GM18907 (cell line): ENCODE data around the gene TMEM45A.
"Not testable (repeated sequence)": the region's sequence is repeated elsewhere in the genome, so short reads cannot be mapped to it uniquely, and the experiment has no call there.

Experiments
- ATAC-seq: cut with Tn5 transposase; IDR thresholded peaks from one replicate; pipeline ENCODE4 v1.9.1; 2021; ENCODE audit warnings: mild to moderate bottlenecking, moderate library complexity; ENCODE audit not compliant: unreplicated experiment

TMEM45A gene

GRCh38 chr3:100531093-100531492 is 38.7 kb downstream of the TMEM45A start:
- ATAC-seq, result no peak

GRCh38 chr3:100532411-100532810 is 40.0 kb downstream of the TMEM45A start:
- no peak for ATAC-seq

- ATAC-seq, result no peak
These were observed 40.8 kb downstream of the TMEM45A start for GRCh38 chr3:100533176-100533575.

- no peak for ATAC-seq
These were observed 43.2 kb downstream of the TMEM45A start for GRCh38 chr3:100535610-100535943.

GRCh38 chr3:100536093-100536492 is 43.7 kb downstream of the TMEM45A start:
- no peak for ATAC-seq

GRCh38 chr3:100537646-100538338 is 45.4 kb downstream of the TMEM45A start:
- no peak for ATAC-seq

- ATAC-seq, result no peak
These were observed 45.9 kb downstream of the TMEM45A start for GRCh38 chr3:100538339-100538706.

GRCh38 chr3:100540791-100541334 is 48.4 kb downstream of the TMEM45A start:
- no peak for ATAC-seq

GRCh38 chr3:100541428-100541827 is 49.0 kb downstream of the TMEM45A start:
- not testable (repeated sequence) for ATAC-seq

GRCh38 chr3:100545371-100545770 is 53.0 kb downstream of the TMEM45A start:
- ATAC-seq, result no peak

- ATAC-seq, result no peak
These were observed 53.8 kb downstream of the TMEM45A start for GRCh38 chr3:100546020-100546744.

GRCh38 chr3:100548053-100548452 is 55.6 kb downstream of the TMEM45A start:
- ATAC-seq, result no peak

GRCh38 chr3:100553618-100554372 is 61.4 kb downstream of the TMEM45A start:
- no peak for ATAC-seq

GRCh38 chr3:100554373-100554676 is 61.9 kb downstream of the TMEM45A start:
- no peak for ATAC-seq

GRCh38 chr3:100556673-100557310 is 64.4 kb downstream of the TMEM45A start:
- no peak for ATAC-seq

GRCh38 chr3:100558233-100558632 is 65.8 kb downstream of the TMEM45A start:
- ATAC-seq, result no peak

- no peak for ATAC-seq
These were observed 68.0 kb downstream of the TMEM45A start for GRCh38 chr3:100560426-100560825.

- no peak for ATAC-seq
These were observed 69.2 kb downstream of the TMEM45A start for GRCh38 chr3:100561459-100562158.

- ATAC-seq, result no peak
These were observed 69.9 kb downstream of the TMEM45A start for GRCh38 chr3:100562224-100562857.

GRCh38 chr3:100563228-100563627 is 70.8 kb downstream of the TMEM45A start:
- no peak for ATAC-seq
